GM18505 (cell line): ENCODE measurements around the gene PTPRF.

Experiments used
- ATAC-seq: cut with Tn5 transposase; IDR thresholded peaks from one replicate; pipeline ENCODE4 v1.9.1; 2021; ENCODE audit not compliant: unreplicated experiment
- POLR2A ChIP-seq: IDR thresholded peaks from 4 replicates; pipeline ENCODE4 v1.6.1; 2011; ENCODE audit warnings: borderline replicate concordance; ENCODE audit not compliant: insufficient read depth, insufficient read length; ENCODE audit errors: extremely low read depth

Gene PTPRF

DNA sequence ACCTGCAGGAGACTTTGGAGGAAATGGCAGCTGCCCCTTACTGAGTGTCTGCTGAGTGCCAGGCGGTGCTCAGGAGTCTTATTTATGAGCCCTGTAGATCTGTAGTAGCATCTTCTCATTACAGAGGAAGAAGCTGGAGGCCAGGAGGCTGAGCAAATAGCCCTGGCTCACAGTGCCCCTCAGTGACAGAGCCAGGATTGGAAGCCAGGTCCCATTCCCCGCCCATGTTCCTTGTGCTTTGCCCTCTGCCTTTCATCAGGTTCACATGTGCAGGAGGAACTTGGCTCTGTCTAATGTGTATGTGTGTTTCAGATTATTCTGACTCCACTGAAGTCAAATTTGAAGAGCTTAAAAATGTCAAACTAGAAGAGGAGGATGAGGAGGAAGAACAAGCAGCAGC is 140.5 kb downstream of the PTPRF start:
- ATAC-seq, result no peak
- no peak for TF ChIP-seq POLR2A

DNA sequence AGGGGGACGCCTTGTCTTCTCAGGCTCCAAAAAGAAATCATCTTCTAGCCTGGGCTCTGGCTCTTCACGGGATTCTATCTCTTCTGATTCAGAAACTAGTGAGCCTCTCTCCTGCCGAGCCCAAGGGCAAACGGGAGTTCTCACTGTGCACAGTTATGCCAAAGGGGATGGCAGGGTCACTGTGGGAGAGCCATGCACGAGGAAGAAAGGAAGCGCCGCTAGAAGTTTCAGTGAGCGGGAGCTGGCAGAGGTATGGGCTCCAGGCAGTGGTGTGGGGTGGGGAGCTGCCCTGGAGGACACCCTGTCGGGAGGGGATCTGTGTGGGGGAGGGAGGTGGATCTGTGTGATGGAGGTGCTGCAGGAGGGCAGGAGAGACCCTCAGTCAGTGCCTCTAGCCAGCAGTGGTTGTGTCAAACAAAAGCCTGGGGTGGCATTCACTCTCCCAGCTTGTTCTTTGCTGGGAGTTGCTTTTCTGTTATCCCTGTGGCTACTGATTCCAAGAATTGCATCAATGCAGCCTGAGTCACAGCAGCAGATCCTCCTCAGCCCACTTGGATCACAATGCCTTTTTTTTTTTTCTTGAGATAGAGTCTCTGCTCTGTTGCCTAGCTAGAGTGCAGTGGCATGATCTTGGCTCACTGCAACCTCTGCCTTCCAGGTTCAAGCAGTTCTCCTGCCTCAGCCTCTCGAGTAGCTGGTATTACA is 141.1 kb downstream of the PTPRF start:
- TF ChIP-seq POLR2A, result no peak
- no peak for ATAC-seq

DNA sequence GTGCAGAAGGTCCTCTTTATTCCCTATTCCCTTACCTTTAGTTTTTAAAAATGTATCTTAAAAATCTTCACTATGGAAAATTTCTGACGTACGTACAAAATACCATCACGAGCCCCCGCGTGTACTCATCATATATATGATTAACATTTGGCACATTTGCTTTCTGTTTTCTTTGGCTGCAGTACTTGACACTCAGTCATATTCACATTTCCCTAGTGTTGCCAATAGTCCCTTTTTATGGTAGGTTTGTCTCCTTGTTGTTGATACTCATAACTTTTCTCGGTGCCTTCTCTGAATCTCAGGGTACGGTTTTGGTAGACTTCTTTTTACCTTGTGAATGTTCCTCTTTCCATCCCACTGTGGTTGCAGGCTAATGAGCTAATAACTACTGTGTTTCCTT is 142.6 kb downstream of the PTPRF start:
- no peak for ATAC-seq

More for the DNA sequence above, 142.6 kb downstream of the PTPRF start:
- TF ChIP-seq POLR2A, result no peak
